Mucosa of rectum (tissue), 2 donors: ENCODE results near the gene CLEC10A.

Experiments used
- H3K27ac ChIP-seq, 2 donors: one replicate each; pipeline ENCODE4 v1.7.0; 2013; ENCODE audit warnings: inconsistent platforms in 2 of 2, low read depth in 2 of 2, low read length in 2 of 2
- H3K27me3 ChIP-seq, 2 donors: one replicate each; pipeline ENCODE4 v1.7.0; 2013; ENCODE audit warnings: low read length in 2 of 2; ENCODE audit not compliant: control insufficient read depth in 2 of 2, insufficient read depth in 2 of 2
- H3K36me3 ChIP-seq, 2 donors: one replicate each; pipeline ENCODE4 v1.7.0; 2013; ENCODE audit warnings: low read length in 2 of 2; ENCODE audit not compliant: control insufficient read depth in 2 of 2, insufficient read depth in 2 of 2
- H3K4me1 ChIP-seq, 2 donors: one replicate each; pipeline ENCODE4 v1.7.0; 2013; ENCODE audit warnings: low read length in 2 of 2, mild to moderate bottlenecking in 1 of 2; ENCODE audit not compliant: control insufficient read depth in 2 of 2, insufficient read depth in 2 of 2
- H3K4me3 ChIP-seq, 2 donors: one replicate each; pipeline ENCODE4 v1.7.0; 2013; ENCODE audit warnings: low read length in 2 of 2
- H3K9ac ChIP-seq, 2 donors: one replicate each; pipeline ENCODE4 v1.7.0; 2013; ENCODE audit warnings: low read length in 2 of 2, low read depth in 1 of 2, mild to moderate bottlenecking in 1 of 2
- H3K9me3 ChIP-seq, 2 donors: one replicate each; pipeline ENCODE4 v1.7.0; 2013; ENCODE audit warnings: low read length in 2 of 2; ENCODE audit not compliant: control insufficient read depth in 2 of 2
- donor health status: healthy.
- donor health status: Normal muscosa, but diverticular disease.

Gene CLEC10A

GRCh38 chr17:7026471-7027115, 53.5 kb downstream of the CLEC10A start:
- Histone ChIP-seq H3K27ac (no peak overlapping the region), H3K9me3 (no peaks in the 10 kb centered on the region), H3K27me3 (no peaks in the 10 kb centered on the region), H3K4me1 (peaks cover 13 to 16% of the 10 kb centered on the region in 2 donors), H3K4me3 (no peak overlapping the region), H3K9ac (no peak overlapping the region), H3K36me3 (no peaks in the 10 kb centered on the region)

- Histone ChIP-seq H3K4me3 (no peak overlapping the region), H3K9me3 (no peaks in the 10 kb centered on the region), H3K4me1 (peaks cover 13 to 19% of the 10 kb centered on the region in 2 donors)
Observed at GRCh38 chr17:7025245-7025644, 54.8 kb downstream of the CLEC10A start.

More at GRCh38 chr17:7025245-7025644, 54.8 kb downstream of the CLEC10A start:
- no peak overlapping the region for H3K27ac ChIP-seq
- H3K27me3 ChIP-seq = no peaks in the 10 kb centered on the region
- H3K36me3 ChIP-seq = no peaks in the 10 kb centered on the region
- H3K9ac ChIP-seq = no peak overlapping the region
